Brain microvascular endothelial cell (primary cell): Measurements from ENCODE around the gene RPP25L.
"Not testable (repeated sequence)": the region's sequence is repeated elsewhere in the genome, so short reads cannot be mapped to it uniquely, and the experiment has no call there.

Source experiments
- DNase-seq: peaks from one replicate; pipeline ENCODE4 v3.0.0-alpha.2; 2020
- H3K27ac ChIP-seq: fragments of 250-450 bp; sonication (Bioruptor Pico); 2 replicates; pipeline ENCODE4 v1.5.1; 2020; ENCODE audit warnings: mild to moderate bottlenecking, moderate library complexity
- H3K27me3 ChIP-seq: fragments of 250-450 bp; sonication (Bioruptor Pico); replicated peaks from 2 replicates; pipeline ENCODE4 v1.5.1; 2020; ENCODE audit warnings: mild to moderate bottlenecking
- H3K36me3 ChIP-seq: fragments of 250-450 bp; sonication (Bioruptor Pico); replicated peaks from 2 replicates; pipeline ENCODE4 v1.5.1; 2020; ENCODE audit warnings: mild to moderate bottlenecking
- H3K4me3 ChIP-seq: 2 replicates; pipeline ENCODE4 v1.5.1; 2011; ENCODE audit warnings: low read depth, mild to moderate bottlenecking, control low read depth, low read length, moderate library complexity
- CTCF ChIP-seq: IDR thresholded peaks from 2 replicates; pipeline ENCODE4 v1.5.1; 2011; ENCODE audit warnings: low read depth, mild to moderate bottlenecking, moderate library complexity, low read length, control low read depth, inconsistent platforms; ENCODE audit errors: missing control alignments
- in situ Hi-C: cut with HindIII; loops from 2 replicates; pipeline ENCODE4 v1.10.0; 2017; ENCODE audit warnings: low sequenced_read_pairs, low pct_ligation_motif_present

The RPP25L gene

GRCh38 chr9:34644766-34645314 lies 32.9 kb upstream of the RPP25L start:
- Histone ChIP-seq H3K36me3 (peaks cover 10% of the 10 kb centered on the region), H3K27ac (no peak overlapping the region), H3K4me3 (no peak overlapping the region), H3K27me3 (no peaks in the 10 kb centered on the region)
- no peak for DNase-seq
- no peak for TF ChIP-seq CTCF
- in situ Hi-C loops, result no loop called here

GRCh38 chr9:34642679-34643078 lies 30.8 kb upstream of the RPP25L start:
- no peak overlapping the region for H3K4me3 ChIP-seq
- in situ Hi-C loops, result no loop called here
- H3K27ac ChIP-seq, result no peak overlapping the region
- DNase-seq, result no peak
- no peaks in the 10 kb centered on the region for H3K27me3 ChIP-seq
- TF ChIP-seq CTCF, result no peak
- H3K36me3 ChIP-seq, result no peaks in the 10 kb centered on the region

- DNase-seq, H3K27ac ChIP-seq, in situ Hi-C loops, H3K4me3 ChIP-seq, H3K36me3 ChIP-seq, H3K27me3 ChIP-seq: not testable (repeated sequence)
Observed at GRCh38 chr9:34639322-34639721, 27.4 kb upstream of the RPP25L start.

- Histone ChIP-seq H3K27me3 (no peaks in the 10 kb centered on the region), H3K4me3 (peak overlapping the region; percentile 75), H3K27ac (no peak overlapping the region), H3K36me3 (peaks cover 4% of the 10 kb centered on the region)
- in situ Hi-C loops, result no loop called here
- no peak for DNase-seq
- TF ChIP-seq CTCF, result no peak
Observed at GRCh38 chr9:34638138-34638445, 26.2 kb upstream of the RPP25L start.

GRCh38 chr9:34637356-34638137 lies 25.6 kb upstream of the RPP25L start, which contains the start of gene SIGMAR1:
TSS of gene SIGMAR1 (minus strand) at chr9:34637787. CDS start at chr9:34637697, 90 bp downstream.
- Histone ChIP-seq H3K27ac (peak within 1 kb of the TSS; percentile 4), H3K27me3 (no peaks in the 10 kb centered on the region), H3K4me3 (peak within 1 kb of the TSS; percentile 75), H3K36me3 (peaks cover 4% of the 10 kb centered on the region)
- in situ Hi-C loops, result no loop called here
- TF ChIP-seq CTCF, result no peak
- peak; percentile 80 for DNase-seq

GRCh38 chr9:34636791-34637355 lies 25.0 kb upstream of the RPP25L start:
- in situ Hi-C loops, result no loop called here
- Histone ChIP-seq H3K4me3 (peak overlapping the region; percentile 75), H3K36me3 (peaks cover 4% of the 10 kb centered on the region), H3K27ac (peak overlapping the region; percentile 4), H3K27me3 (no peaks in the 10 kb centered on the region)
- no peak for TF ChIP-seq CTCF
- no peak for DNase-seq
